Peyer's patch (tissue), 4 donors: ENCODE results near the gene MBTPS1. TPM values are rescaled to one million over a fixed set of nuclear protein-coding genes. Genes with fewer than 3 reads are reported as not detected.

ENCODE experiments used
- DNase-seq, 3 donors: peaks; one replicate each; pipeline ENCODE4 v3.0.0-alpha.2; 2017 to 2019
- H3K27ac ChIP-seq, 4 donors: fragments of 200-600 bp; sonication (generic); one replicate each; pipeline ENCODE4 v1.5.1; 2016 to 2019
- H3K27me3 ChIP-seq, 2 donors: fragments of 200-600 bp; sonication (generic); one replicate each; pipeline ENCODE4 v1.5.1; 2019
- H3K36me3 ChIP-seq, 3 donors: fragments of 200-600 bp; sonication (generic); one replicate each; pipeline ENCODE4 v1.5.1; 2016 to 2019
- H3K4me1 ChIP-seq, 4 donors: fragments of 200-600 bp; sonication (generic); one replicate each; pipeline ENCODE4 v1.5.1; 2016 to 2019
- H3K4me3 ChIP-seq, 4 donors: fragments of 200-600 bp; sonication (generic); 1 replicate in 3 of 4; 2 replicates in 1 of 4; pipeline ENCODE4 v1.5.1; 2016 to 2019; ENCODE audit warnings: mild to moderate bottlenecking in 1 of 4
- H3K9me3 ChIP-seq, 4 donors: fragments of 200-600 bp; sonication (generic); one replicate each; pipeline ENCODE4 v1.5.1; 2016 to 2019; ENCODE audit warnings: mild to moderate bottlenecking in 1 of 4
- CTCF ChIP-seq, 6 experiments: fragments of 450-650 bp in 4 of 6; fragments of 200-600 bp in 2 of 6; sonication (generic) in 1 of 6; IDR thresholded peaks; one replicate each; pipeline ENCODE4 v1.5.1; 2017 to 2019; ENCODE audit warnings: antibody characterized with exemption in 6 of 6, mild to moderate bottlenecking in 3 of 6, moderate library complexity in 1 of 6
- POLR2A ChIP-seq, 2 donors: fragments of 450-650 bp; IDR thresholded peaks; one replicate each; pipeline ENCODE4 v1.5.1; 2017; ENCODE audit warnings: antibody characterized with exemption in 2 of 2, mild to moderate bottlenecking in 2 of 2, moderate library complexity in 2 of 2
- total RNA-seq, 4 donors: library from RNA; depleted of rRNA; stranded (reverse); fragments of >200 nt; gene quantifications; one replicate each; pipeline ENCODE4 v1.1.0, GENCODE V29; 2016

The MBTPS1 gene
- total RNA-seq, 4 donors from 2014 or later: 79.0 to 104 (median 91.7) TPM

DNA sequence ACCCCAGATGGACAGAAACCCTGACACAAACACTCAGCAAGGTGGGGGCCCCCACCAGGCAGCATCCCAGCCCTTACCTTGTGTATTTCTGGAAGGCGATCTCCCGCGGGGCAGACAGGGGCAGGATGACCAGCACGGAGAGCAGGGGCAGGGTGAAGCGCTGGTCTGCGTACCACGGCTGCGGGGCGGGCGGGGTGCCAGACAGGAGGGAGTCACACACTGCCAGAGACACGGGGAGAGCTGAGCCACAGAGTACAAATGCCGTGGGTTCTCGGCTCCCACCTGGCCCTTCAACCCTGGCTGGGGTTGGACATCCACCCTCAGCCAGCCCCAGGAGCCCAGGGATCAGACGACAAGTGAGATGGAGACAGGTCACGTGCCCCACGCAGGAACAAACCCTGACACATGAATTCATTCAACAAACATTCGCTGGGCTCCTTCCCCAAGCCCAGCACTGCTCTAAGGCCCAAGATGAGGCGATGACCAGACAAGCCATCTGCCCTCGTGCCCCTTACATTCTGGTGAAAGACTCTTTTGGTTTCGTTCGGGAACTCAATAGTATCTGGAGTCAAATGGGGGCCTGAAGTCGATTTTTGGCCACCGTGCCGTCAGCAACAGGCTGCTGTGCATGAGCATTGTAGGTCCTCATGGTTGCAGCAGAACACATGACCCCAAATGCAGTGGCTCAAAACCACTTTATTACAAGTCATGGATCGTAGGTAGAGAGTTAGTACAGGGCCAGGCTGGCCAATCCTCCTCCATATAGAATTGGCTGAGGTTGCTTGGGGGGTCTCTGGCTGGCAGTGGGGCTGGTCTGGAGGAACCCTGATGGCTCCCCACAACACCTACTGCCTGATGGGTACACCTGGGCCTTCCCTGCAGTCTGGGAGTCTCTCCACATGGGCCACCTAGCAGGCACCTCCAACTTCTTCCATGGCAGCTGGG is 83.2 kb downstream of the MBTPS1 start:
- TF ChIP-seq POLR2A (IDR thresholded peaks at IDR 0.05): no peak
- no peak for TF ChIP-seq CTCF (IDR thresholded peaks at IDR 0.05)
- Histone ChIP-seq H3K4me1 (no peaks in the 10 kb centered on the region), H3K27ac (no peak overlapping the region), H3K4me3 (no peak overlapping the region), H3K36me3 (no peaks in the 10 kb centered on the region), H3K27me3 (no peaks in the 10 kb centered on the region), H3K9me3 (no peaks in the 10 kb centered on the region)
- no peak for DNase-seq

DNA sequence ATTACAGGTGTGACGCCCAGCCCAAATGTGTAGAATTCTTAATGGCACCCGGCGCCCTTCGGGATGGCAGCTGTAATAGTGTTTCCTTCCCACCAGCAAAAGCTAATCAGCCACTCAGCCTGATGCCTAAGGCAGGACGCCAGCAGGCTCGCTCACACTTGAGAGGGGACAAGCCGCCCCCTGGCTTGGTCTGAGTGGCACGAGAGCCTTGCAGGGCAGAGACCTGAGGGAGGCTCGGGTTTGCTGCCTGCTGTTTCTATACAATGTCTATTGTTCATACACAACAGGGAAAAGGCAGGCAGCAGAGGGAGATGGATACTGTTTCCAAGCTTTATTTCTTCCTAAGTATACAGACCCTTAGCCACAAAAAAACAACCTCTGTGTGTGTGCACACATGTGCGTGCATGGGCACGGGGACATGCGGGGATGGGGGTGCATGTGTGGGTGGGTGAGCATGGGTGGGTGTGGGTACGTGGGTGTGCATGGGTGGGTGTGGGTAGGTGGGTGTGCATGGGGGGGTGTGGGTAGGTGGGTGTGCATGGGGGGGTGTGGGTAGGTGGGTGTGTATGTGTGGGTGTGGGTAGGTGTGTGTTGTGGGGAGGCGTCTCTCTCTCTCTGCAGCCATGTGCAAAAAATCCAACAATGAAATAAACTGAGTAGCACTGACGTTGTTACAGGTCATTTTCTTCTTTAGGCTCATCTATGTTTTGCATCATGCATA is 84.1 kb downstream of the MBTPS1 start:
- Histone ChIP-seq H3K4me3 (no peak overlapping the region), H3K4me1 (no peaks in the 10 kb centered on the region), H3K27ac (no peak overlapping the region), H3K9me3 (no peaks in the 10 kb centered on the region), H3K27me3 (no peaks in the 10 kb centered on the region), H3K36me3 (no peaks in the 10 kb centered on the region)
- no peak for TF ChIP-seq POLR2A (IDR thresholded peaks at IDR 0.05)
- DNase-seq: no peak

DNA sequence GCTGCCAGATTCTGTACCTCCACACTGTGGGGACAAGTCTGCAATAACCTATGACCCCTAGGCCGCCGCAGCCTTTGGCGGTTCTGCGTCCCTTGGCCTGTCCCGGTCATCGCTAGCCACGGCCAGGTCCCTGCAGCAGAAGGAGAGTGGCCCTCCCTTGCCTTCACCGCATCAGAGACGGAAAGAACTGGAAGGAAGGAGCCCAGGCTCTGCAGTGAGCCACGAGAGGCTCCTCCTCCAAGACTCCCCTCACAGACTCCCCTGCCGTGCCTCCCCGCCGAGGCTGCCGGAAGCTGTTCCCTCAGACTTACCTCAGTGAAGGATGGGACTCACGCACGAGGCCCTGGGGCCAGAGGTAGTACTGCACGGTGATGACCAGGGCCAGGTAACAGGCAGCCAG is 85.2 kb downstream of the MBTPS1 start:
- H3K9me3 ChIP-seq: no peaks in the 10 kb centered on the region
- DNase-seq: no peak
- TF ChIP-seq CTCF (IDR thresholded peaks at IDR 0.05) (no peak), POLR2A (IDR thresholded peaks at IDR 0.05) (no peak)
- no peaks in the 10 kb centered on the region for H3K27me3 ChIP-seq
- no peak overlapping the region for H3K27ac ChIP-seq
- H3K4me3 ChIP-seq: no peak overlapping the region
- no peaks in the 10 kb centered on the region for H3K4me1 ChIP-seq
- no peaks in the 10 kb centered on the region for H3K36me3 ChIP-seq

DNA sequence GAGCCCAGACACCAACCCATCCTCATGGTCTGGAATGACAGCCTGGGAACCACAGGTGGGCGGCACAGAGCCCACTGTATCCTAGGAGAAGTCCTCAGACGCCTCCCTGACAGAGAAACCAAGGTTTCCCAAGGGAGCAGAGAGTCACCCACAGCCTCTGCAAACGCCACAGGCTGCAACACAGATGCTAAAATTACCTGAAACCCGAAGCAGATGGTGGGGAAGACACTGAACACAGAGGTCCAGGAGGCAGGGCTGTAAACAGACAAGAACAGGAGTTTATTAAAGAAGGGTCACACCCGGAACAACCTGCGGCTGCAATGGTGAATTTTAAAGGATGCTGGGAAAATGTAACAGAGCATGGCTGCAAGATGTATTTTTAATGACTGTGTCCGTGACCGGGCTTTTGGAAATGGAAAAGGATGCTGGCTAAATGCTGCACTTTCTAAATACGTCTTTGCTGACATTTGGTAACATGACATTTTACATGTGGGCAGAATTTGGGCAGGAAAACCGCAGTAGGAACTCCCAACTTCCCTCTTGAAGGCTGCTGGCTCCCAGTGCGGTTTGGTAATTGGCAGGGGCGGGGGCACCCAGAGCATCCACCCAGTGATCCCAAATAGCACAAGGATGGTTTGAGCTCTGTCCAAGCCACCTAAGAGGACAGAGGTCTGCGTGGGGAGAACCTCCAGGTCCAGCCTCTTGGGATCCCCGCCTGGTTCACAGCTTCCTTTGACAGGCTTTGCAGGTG is 87.3 kb downstream of the MBTPS1 start:
- Histone ChIP-seq H3K4me1 (no peaks in the 10 kb centered on the region), H3K36me3 (no peaks in the 10 kb centered on the region), H3K9me3 (no peaks in the 10 kb centered on the region), H3K4me3 (no peak overlapping the region), H3K27me3 (no peaks in the 10 kb centered on the region), H3K27ac (no peak overlapping the region)
- TF ChIP-seq POLR2A (IDR thresholded peaks at IDR 0.05) (no peak), CTCF (IDR thresholded peaks at IDR 0.05) (no peak)
- no peak for DNase-seq

GRCh38 chr16:84027625-84028024 is 89.1 kb downstream of the MBTPS1 start:
- H3K9me3 ChIP-seq: no peaks in the 10 kb centered on the region
- H3K27me3 ChIP-seq: no peaks in the 10 kb centered on the region
- TF ChIP-seq POLR2A (IDR thresholded peaks at IDR 0.05): no peak
- TF ChIP-seq CTCF (IDR thresholded peaks at IDR 0.05): no peak
- H3K36me3 ChIP-seq: no peaks in the 10 kb centered on the region
- H3K4me3 ChIP-seq: no peak overlapping the region
- H3K27ac ChIP-seq: no peak overlapping the region
- H3K4me1 ChIP-seq: no peaks in the 10 kb centered on the region
- no peak for DNase-seq
